ENCODE data around the gene CAMSAP3.

CAMSAP3 gene

DNA sequence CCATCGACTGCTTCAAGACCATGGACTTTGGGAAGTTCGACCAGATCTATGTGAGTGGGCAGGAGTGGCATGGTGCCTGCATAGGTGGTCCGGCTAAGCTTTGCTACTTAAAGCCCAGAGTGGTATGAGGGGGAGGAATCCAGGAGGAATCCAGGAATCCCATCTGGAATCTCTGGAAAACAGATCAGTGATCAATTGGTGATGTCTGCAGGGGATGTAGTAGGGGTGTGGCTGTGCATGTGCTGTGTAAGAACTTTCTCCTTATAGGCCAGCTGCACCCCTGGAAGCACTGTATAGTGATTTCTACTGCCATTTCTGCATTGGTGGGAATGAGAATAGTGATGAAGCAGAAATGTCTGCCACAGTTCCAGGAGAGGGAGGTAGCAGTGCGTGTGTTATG, 36.6 kb upstream of the CAMSAP3 start:
- TF ChIP-seq GATA2 (IDR thresholded peaks at IDR 0.05; ENCODE audit: low read depth, low read length): no peak
- TF ChIP-seq GATA3 (IDR thresholded peaks at IDR 0.05; ENCODE audit: low read depth, low read length): no peak

DNA sequence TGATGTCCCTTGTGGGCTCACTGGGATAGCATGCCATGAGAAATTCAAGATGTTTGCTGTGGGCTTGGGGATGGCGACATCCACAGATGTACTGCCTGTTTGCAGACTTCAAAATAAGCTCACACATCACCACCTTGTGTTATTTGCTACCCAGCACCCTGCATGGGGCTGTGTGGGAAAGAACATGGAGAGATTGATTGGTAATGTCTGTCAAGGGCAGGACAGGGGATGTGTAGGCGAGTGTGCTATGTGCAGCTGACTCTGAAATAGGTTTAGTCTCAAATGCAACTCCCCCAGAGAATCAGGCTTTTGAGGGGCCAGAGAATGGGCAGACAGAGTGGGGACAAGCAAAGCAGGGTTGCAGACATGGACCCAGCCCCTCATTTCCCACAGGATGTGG, 35.4 kb upstream of the CAMSAP3 start:
- TF ChIP-seq GATA3 (IDR thresholded peaks at IDR 0.05; ENCODE audit: low read depth, low read length) (no peak), GATA2 (IDR thresholded peaks at IDR 0.05; ENCODE audit: low read depth, low read length) (no peak)

DNA sequence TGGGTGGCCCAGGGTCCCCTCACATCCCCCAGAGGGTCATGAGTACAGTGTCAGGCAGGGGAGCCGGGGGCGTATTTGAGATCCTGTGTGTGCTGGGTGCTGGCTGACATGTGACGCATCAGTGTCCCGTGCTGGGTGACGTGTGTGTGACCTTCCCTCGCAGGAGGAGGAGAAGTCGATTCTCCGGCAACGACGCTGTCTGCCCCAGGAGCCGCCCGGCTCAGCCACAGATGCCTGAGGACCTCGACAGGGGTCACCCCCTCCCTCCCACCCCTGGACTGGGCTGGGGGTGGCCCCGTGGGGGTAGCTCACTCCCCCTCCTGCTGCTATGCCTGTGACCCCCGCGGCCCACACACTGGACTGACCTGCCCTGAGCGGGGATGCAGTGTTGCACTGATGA, 34.3 kb upstream of the CAMSAP3 start:
- TF ChIP-seq GATA2 (IDR thresholded peaks at IDR 0.05; ENCODE audit: low read depth, low read length) (no peak), GATA3 (IDR thresholded peaks at IDR 0.05; ENCODE audit: low read depth, low read length) (no peak)

DNA sequence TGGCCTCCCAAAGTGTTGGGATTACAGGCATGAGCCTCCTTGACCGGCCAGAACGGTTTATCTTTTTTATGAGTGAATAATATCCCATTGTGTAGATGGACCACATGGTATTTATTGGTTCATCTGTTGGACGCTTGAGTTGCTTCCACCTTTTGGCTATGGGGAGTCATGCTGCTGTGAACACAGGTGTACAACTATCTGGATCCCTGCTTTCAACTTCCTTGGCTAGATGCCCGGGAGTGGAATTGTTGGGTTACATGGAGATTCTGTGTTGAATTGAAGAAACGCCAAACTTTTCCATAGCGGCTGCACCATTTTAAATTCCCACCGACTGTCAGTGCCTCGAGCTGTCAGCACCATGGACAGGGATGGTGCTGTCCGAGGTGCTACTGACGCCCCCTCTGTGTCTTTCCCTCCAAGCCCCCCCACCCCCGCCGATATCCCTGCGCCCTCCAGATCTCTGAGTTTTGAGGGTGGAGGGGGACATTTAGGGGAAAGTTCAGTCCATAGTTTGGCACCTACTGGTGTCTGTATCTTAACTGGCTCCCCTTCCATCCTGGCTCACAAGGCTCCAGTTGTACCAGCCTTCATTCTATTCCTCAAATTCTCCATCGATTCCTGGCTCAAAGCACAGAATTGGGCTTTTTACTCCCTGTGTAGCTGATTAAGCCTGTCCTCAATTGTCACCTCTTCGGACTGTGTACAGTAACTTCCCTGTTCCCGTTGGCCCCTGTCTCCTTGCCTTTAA, 32.8 kb upstream of the CAMSAP3 start:
- no peak for TF ChIP-seq GATA3 (IDR thresholded peaks at IDR 0.05; ENCODE audit: low read depth, low read length)
- TF ChIP-seq GATA2 (IDR thresholded peaks at IDR 0.05; ENCODE audit: low read depth, low read length): no peak

DNA sequence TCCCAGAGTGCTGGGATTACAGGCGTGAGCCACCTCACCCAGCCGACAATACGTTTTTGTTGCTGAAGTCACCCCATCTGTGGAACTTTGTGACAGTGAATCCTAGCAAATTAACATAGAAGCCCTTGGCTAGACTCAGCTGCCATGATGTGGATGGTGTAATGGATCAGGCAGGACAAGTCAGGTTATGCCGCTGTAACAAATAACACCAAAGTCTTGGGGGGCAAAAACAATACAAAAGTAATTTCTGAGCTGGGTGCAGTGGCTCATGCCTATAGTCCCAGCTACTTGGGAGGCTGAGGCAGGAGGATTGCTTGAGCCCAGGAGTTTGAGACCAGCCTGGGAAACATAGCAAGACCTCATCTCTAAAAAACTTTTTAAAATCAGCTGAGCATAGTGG, 30.8 kb upstream of the CAMSAP3 start:
- TF ChIP-seq GATA2 (IDR thresholded peaks at IDR 0.05; ENCODE audit: low read depth, low read length) (no peak), GATA3 (IDR thresholded peaks at IDR 0.05; ENCODE audit: low read depth, low read length) (no peak)

DNA sequence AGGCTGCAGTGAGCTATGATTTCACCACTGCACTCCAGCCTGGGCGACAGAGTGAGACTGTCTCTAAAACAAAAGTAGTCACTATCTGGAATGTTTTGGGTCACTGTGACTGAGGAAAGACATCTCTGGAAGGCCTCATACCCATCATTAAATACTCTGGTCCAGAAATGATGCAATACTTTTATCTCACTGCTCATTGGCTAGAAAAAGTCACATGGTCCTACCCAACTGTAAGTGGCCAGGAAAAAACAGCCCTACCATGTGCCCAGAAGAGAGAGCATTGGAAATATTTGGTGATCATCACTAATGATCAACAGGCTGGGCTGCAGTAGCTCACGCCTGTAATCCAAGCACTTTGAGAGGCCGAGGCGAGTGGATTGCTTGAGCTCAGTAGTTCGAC, 30.3 kb upstream of the CAMSAP3 start:
- TF ChIP-seq GATA2 (IDR thresholded peaks at IDR 0.05; ENCODE audit: low read depth, low read length) (no peak), GATA3 (IDR thresholded peaks at IDR 0.05; ENCODE audit: low read depth, low read length) (no peak)

DNA sequence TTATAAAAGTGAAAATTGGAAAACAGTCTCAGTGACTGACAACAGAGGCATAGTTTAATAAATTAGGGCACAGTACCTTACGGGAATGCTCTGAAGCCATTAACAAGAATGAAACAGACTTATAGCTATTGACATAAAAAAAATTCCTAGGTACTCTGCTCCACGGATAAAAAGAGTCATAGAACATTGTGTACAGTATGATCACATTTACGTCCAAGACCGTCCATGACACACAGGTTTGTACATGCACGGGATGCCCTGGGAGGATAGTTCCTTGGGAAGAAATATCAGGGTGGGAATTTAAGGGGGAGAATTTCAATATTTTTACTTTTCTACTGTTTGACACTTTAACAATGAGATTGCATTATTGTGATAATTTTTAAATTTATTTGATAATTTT, 24.9 kb upstream of the CAMSAP3 start:
- TF ChIP-seq GATA2 (IDR thresholded peaks at IDR 0.05; ENCODE audit: low read depth, low read length) (no peak), GATA3 (IDR thresholded peaks at IDR 0.05; ENCODE audit: low read depth, low read length) (no peak)

DNA sequence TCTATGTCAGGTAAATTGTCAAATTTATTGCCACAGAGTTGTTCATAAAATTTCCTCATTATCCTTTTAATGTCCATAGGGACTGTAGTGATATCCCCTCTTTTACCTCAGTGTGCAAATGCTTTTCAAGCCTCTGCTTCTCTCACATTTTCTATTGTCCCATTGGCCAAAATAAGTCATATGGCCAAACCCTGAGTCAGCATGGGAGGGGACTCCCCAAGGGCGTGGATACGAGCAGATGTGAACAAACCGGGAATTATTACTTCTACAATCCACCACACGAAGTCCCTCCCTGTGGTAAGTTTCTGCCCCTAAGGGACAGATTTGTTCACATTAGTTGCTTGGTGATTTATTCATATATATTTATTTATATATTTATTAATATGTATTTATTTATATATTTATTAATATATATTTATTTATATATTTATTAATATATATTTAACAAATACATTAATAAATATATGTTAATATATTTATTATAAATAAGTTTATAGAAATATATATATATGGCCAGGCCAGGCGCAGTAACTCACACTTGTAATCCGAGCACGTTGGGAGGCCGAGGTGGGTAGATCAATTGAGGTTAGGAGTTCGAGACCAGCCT, 20.1 kb upstream of the CAMSAP3 start:
- TF ChIP-seq GATA2 (IDR thresholded peaks at IDR 0.05; ENCODE audit: low read depth, low read length): no peak
- TF ChIP-seq GATA3 (IDR thresholded peaks at IDR 0.05; ENCODE audit: low read depth, low read length): no peak

DNA sequence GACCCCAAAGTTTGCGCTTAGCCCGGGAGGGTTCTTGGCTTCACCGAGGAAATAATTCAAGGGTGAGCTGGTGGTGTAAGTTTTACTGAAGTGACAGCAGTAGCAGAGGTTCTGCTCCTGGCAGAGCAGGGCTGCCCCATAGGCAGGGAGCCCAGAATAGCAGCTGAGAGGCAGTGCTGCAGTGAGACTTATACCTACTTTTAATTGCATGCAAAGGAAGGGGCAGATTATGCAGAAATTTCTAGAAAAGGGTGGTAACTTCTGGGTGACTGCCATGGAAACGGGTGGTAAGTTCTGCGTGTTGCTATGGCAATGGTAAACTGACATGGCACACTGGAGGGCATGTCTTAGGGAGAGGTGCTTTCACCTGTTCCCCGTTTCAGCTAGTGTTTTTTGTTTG, 17.5 kb upstream of the CAMSAP3 start:
- TF ChIP-seq GATA3 (IDR thresholded peaks at IDR 0.05; ENCODE audit: low read depth, low read length) (no peak), GATA2 (IDR thresholded peaks at IDR 0.05; ENCODE audit: low read depth, low read length) (no peak)

DNA sequence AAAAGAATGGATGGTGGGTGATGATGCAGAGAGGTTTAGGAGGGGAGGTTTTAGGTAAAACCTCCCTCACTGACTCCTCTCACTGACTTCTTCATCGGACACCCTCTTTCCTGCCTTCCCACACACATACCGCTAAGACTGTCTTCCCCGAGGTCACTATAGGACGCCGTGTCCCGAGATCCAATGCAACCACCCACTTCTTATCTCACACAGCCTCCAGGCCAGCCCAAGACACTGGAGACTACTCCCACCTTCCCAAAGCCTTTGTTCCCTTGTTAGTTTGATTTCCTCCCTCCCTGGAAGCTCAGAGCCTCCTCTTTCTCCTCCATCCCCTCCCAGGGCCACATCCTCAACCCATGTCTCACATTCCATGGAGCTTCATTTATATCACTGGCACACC, 16.5 kb upstream of the CAMSAP3 start:
- no peak for TF ChIP-seq GATA3 (IDR thresholded peaks at IDR 0.05; ENCODE audit: low read depth, low read length)
- no peak for TF ChIP-seq GATA2 (IDR thresholded peaks at IDR 0.05; ENCODE audit: low read depth, low read length)

DNA sequence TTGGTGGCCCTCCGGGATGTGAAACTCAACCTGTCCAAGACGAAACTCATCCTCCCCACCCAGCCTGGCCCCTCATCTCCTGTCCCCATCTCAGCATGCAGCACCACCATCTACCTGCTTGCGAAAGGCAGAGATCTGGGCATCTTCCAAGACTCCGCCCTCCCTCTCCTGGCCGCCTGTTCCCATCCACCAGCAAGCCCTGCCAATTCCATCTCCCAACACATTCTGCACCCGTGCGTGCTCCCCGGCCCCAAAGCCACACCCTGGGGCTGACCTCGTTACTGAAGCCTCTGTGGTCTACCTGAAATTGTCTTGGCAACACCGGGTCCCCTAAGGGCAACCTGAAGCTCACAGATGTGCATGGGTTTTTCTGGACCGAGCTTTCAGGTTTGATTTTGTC, 13.2 kb upstream of the CAMSAP3 start:
- TF ChIP-seq GATA3 (IDR thresholded peaks at IDR 0.05; ENCODE audit: low read depth, low read length): no peak
- no peak for TF ChIP-seq GATA2 (IDR thresholded peaks at IDR 0.05; ENCODE audit: low read depth, low read length)

DNA sequence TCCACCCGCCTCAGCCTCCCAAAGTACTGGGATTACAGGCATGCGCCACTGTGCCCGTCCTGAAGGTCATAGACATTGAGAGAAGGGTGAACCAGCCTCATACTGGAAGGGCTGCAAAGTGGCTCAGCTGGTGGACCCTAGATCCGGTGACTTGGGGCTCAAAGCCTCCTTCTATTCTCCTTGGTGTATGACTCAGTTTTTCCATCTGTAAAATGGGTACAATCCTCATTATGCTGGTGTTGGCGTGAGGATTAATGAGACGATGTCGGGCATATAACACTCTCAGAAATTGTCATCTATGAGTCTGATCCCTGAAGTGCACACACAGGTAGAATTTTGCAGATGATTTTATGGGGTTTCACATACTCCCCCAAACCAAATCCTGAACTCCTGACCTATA, 5.8 kb upstream of the CAMSAP3 start:
- TF ChIP-seq GATA2 (IDR thresholded peaks at IDR 0.05; ENCODE audit: low read depth, low read length) (no peak), GATA3 (IDR thresholded peaks at IDR 0.05; ENCODE audit: low read depth, low read length) (no peak)

DNA sequence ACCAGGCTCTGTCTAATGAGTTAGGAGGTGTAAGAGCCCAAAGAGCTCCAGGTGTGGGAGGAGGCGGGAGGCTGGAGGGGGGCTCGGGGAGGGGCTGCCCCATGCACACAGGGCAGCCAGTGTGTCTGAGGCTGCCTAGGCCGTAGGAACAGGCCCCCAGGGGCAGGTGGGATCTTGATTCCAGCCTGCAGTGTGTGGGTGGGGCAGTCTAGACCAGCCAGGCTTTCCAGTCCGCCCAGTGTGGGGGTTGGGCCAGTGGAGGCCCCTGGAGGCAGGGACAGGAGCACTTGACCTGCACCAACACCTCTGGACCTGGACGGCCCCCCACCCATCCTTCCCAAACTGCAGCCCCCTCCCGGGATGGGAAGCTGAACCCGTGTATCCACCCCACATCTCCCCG, 5.4 kb upstream of the CAMSAP3 start:
- no peak for TF ChIP-seq GATA2 (IDR thresholded peaks at IDR 0.05; ENCODE audit: low read depth, low read length)

DNA sequence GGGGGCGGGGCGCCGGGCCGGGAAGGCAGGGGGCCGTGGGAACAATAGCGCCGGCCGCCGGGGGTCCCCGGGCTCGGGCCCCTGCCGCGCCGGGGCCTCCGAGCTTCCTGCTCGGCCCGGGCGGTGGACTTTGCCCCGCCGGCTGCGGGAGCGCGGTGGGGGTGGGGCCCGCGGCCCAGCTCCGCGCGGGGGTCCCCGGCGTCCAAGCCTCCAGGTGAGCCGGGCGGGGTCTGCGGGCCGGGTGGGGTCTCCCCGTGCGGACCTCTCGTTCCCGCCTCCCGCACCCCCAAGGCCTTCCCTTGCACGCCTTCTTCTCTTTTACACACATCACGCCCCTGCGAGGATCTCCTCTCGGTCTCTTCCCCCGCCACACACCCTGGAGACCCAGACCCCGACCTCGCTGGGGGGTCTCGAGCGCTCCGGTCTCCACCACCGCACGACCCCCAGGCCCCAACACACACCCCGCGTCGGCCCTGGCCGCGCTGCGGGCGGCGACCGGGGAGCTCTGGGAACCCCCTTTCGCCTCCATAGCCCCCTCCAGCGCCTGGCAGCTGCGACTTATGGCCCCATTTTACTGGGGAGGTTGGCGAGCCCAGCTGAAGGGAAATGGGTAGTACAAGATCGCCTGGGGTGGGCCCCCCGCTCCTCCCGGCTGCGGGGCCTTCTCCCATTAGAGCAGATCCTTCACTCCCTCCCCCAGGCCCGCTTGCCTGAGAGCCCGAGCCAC, 711 bp downstream of the CAMSAP3 start:
- TF ChIP-seq GATA2 (IDR thresholded peaks at IDR 0.05; ENCODE audit: low read depth, low read length): no peak
- TF ChIP-seq GATA3 (IDR thresholded peaks at IDR 0.05; ENCODE audit: low read depth, low read length): no peak

DNA sequence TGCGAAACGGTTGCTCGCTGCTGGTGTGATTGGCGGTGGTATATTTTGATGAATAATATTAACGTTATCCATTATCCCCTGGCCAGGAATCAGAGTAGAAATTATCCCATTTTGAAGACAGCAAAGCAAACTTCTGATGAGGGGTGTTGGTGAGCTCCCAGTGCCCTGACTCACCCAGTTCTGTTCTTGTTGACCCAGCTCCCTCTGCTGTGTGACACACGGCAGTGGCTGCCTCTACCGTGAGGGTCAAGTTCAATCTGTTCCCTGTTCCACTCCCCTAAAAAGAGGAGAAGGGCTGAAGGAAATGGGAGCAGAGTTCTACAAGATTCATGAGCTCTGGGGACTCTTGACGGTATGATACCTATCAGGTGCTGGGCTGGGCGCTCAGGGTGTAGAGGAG, 2.0 kb downstream of the CAMSAP3 start:
- TF ChIP-seq GATA3 (IDR thresholded peaks at IDR 0.05; ENCODE audit: low read depth, low read length): no peak
- TF ChIP-seq GATA2 (IDR thresholded peaks at IDR 0.05; ENCODE audit: low read depth, low read length): no peak
